Measurements from ENCODE around the gene STX2. TPM values are rescaled to one million over a fixed set of nuclear protein-coding genes. Genes with fewer than 3 reads are reported as not detected.

Gene STX2
- total RNA-seq, 1 donor from 2014 or later: 17.4 TPM

GRCh38 chr12:130765186-130765659 is 73.8 kb downstream of the STX2 start:
- Mint-ChIP-seq H3K27ac (ENCODE audit: unreplicated experiment) (no peak overlapping the region), H3K4me1 (ENCODE audit: unreplicated experiment) (no peaks in the 10 kb centered on the region), H3K36me3 (ENCODE audit: low read depth, unreplicated experiment) (no peaks in the 10 kb centered on the region), H3K9me3 (ENCODE audit: unreplicated experiment) (no peaks in the 10 kb centered on the region), H3K4me3 (ENCODE audit: unreplicated experiment) (no peak overlapping the region), H3K27me3 (ENCODE audit: unreplicated experiment) (no peaks in the 10 kb centered on the region)
- DNase-seq (ENCODE audit: low spot score): no peak
- no peak for TF ChIP-seq CTCF (IDR thresholded peaks at IDR 0.05; ENCODE audit: unreplicated experiment)

DNA sequence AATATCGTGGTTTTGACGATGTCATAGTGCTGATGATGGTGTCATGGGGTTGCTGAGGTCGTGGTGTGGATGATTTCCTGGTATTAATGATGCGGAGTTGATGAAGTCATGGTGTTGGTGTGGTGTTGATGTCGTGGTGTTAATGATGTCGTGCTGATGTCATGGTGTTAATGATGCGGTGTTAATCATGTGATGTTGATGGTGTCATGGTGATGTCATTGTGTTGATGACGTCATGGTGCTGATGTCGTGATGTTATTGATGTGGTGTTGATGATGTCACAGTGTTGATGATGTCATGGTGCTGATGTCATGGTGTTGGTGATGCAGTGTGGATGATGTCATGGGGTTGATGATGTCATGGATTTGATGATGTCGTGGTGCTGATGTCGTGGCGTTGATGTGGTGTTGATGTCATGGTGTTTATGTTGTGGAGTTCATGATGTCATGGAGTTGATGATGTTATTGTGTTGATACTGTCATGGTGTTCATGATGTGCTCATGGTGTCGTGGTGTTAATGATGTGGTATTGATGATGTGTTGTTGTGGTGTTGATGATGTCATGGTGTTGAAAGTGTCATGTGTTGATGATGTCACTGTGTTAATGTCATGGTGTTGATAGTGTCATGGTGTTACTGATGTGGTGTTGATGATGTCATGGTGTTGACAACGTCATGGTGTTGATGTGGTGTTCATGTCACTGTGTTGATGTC is 74.4 kb downstream of the STX2 start:
- peak; percentile 30 for DNase-seq (ENCODE audit: low spot score)
- H3K36me3 Mint-ChIP-seq (ENCODE audit: low read depth, unreplicated experiment): no peaks in the 10 kb centered on the region
- H3K27me3 Mint-ChIP-seq (ENCODE audit: unreplicated experiment): peaks cover 2% of the 10 kb centered on the region
- TF ChIP-seq CTCF (IDR thresholded peaks at IDR 0.05; ENCODE audit: unreplicated experiment): no peak
- H3K27ac Mint-ChIP-seq (ENCODE audit: unreplicated experiment): no peak overlapping the region
- no peaks in the 10 kb centered on the region for H3K4me1 Mint-ChIP-seq (ENCODE audit: unreplicated experiment)
- H3K9me3 Mint-ChIP-seq (ENCODE audit: unreplicated experiment): no peaks in the 10 kb centered on the region
- H3K4me3 Mint-ChIP-seq (ENCODE audit: unreplicated experiment): no peak overlapping the region

GRCh38 chr12:130764073-130764472 is 75.0 kb downstream of the STX2 start:
- Mint-ChIP-seq H3K27me3 (ENCODE audit: unreplicated experiment) (peaks cover 2% of the 10 kb centered on the region), H3K4me1 (ENCODE audit: unreplicated experiment) (no peaks in the 10 kb centered on the region), H3K4me3 (ENCODE audit: unreplicated experiment) (no peak overlapping the region), H3K9me3 (ENCODE audit: unreplicated experiment) (no peaks in the 10 kb centered on the region), H3K36me3 (ENCODE audit: low read depth, unreplicated experiment) (no peaks in the 10 kb centered on the region), H3K27ac (ENCODE audit: unreplicated experiment) (no peak overlapping the region)
- no peak for TF ChIP-seq CTCF (IDR thresholded peaks at IDR 0.05; ENCODE audit: unreplicated experiment)
- no peak for DNase-seq (ENCODE audit: low spot score)

GRCh38 chr12:130762319-130762675 is 76.8 kb downstream of the STX2 start:
- Mint-ChIP-seq H3K27ac (ENCODE audit: unreplicated experiment) (no peak overlapping the region), H3K27me3 (ENCODE audit: unreplicated experiment) (peaks cover 2% of the 10 kb centered on the region), H3K4me3 (ENCODE audit: unreplicated experiment) (no peak overlapping the region), H3K36me3 (ENCODE audit: low read depth, unreplicated experiment) (no peaks in the 10 kb centered on the region), H3K9me3 (ENCODE audit: unreplicated experiment) (no peaks in the 10 kb centered on the region), H3K4me1 (ENCODE audit: unreplicated experiment) (no peaks in the 10 kb centered on the region)
- TF ChIP-seq CTCF (IDR thresholded peaks at IDR 0.05; ENCODE audit: unreplicated experiment): no peak
- no peak for DNase-seq (ENCODE audit: low spot score)

GRCh38 chr12:130761537-130762318 is 77.3 kb downstream of the STX2 start:
- no peaks in the 10 kb centered on the region for H3K4me1 Mint-ChIP-seq (ENCODE audit: unreplicated experiment)
- DNase-seq (ENCODE audit: low spot score): peak; percentile 58
- no peak overlapping the region for H3K4me3 Mint-ChIP-seq (ENCODE audit: unreplicated experiment)
- H3K36me3 Mint-ChIP-seq (ENCODE audit: low read depth, unreplicated experiment): no peaks in the 10 kb centered on the region
- no peaks in the 10 kb centered on the region for H3K9me3 Mint-ChIP-seq (ENCODE audit: unreplicated experiment)
- no peak for TF ChIP-seq CTCF (IDR thresholded peaks at IDR 0.05; ENCODE audit: unreplicated experiment)
- H3K27me3 Mint-ChIP-seq (ENCODE audit: unreplicated experiment): peaks cover 2% of the 10 kb centered on the region
- no peak overlapping the region for H3K27ac Mint-ChIP-seq (ENCODE audit: unreplicated experiment)
